Stimulated activated naive B cell treated with anti-CD40 and anti-IgM and Interleukin-4, amounts not matched to agents 10 μg/mL and 1 μg/mL and 100 μg/mL, for 72 hours (primary cell): Measurements from ENCODE around the gene MT1A.
A peak's percentile ranks its signal among the peaks of the same experiment; 100 is the strongest.

Source experiments
- ATAC-seq, 2 donors: fragments of 150-1000 bp; cut with Tn5 transposase; replicated peaks; 2 replicates each; pipeline ENCODE4 v1.10.0; 2021; ENCODE audit warnings: moderate library complexity in 1 of 2
- DNase-seq: peaks from one replicate; pipeline ENCODE4 v3.0.0; 2021
- H3K27ac Mint-ChIP-seq: one replicate; pipeline ENCODE4 v1.8.0; 2022; ENCODE audit warnings: mild to moderate bottlenecking, mixed read lengths
- H3K27me3 Mint-ChIP-seq, 2 donors: one replicate each; pipeline ENCODE4 v1.8.0; 2022; ENCODE audit warnings: mixed read lengths in 2 of 2
- H3K36me3 Mint-ChIP-seq, 2 donors: one replicate each; pipeline ENCODE4 v1.8.0; 2022; ENCODE audit warnings: mixed read lengths in 2 of 2, mild to moderate bottlenecking in 1 of 2
- H3K4me1 Mint-ChIP-seq, 2 donors: one replicate each; pipeline ENCODE4 v1.8.0; 2022; ENCODE audit warnings: mixed read lengths in 2 of 2, mild to moderate bottlenecking in 1 of 2
- H3K4me3 Mint-ChIP-seq, 2 donors: one replicate each; pipeline ENCODE4 v1.8.0; 2022; ENCODE audit warnings: mild to moderate bottlenecking in 2 of 2, mixed read lengths in 2 of 2, moderate library complexity in 1 of 2
- H3K9me3 Mint-ChIP-seq, 2 donors: one replicate each; pipeline ENCODE4 v1.8.0; 2022; ENCODE audit warnings: mixed read lengths in 2 of 2, mild to moderate bottlenecking in 1 of 2

Gene MT1A

GRCh38 chr16:56637814-56638750 is at the start of gene MT1A:
TSS of gene MT1A (plus strand) at chr16:56638666. CDS start at chr16:56638739, 73 bp downstream.
- no peaks in the 10 kb centered on the region for H3K36me3 Mint-ChIP-seq
- DNase-seq, result no peak
- ATAC-seq, result peak in 1 of 2 donors; percentile 25
- H3K27ac Mint-ChIP-seq, result peak within 1 kb of the TSS; percentile 37
- H3K9me3 Mint-ChIP-seq, result no peaks in the 10 kb centered on the region
- peaks cover 19 to 29% of the 10 kb centered on the region in 2 donors for H3K4me1 Mint-ChIP-seq
- peak within 1 kb of the TSS; percentile 65 to 66 for H3K4me3 Mint-ChIP-seq
- H3K27me3 Mint-ChIP-seq, result peaks cover 79 to 89% of the 10 kb centered on the region in 2 donors

GRCh38 chr16:56588781-56589140 is 49.7 kb upstream of the MT1A start:
- Mint-ChIP-seq H3K36me3 (no peaks in the 10 kb centered on the region), H3K27me3 (peaks cover 72 to 73% of the 10 kb centered on the region in 2 donors), H3K27ac (no peak overlapping the region)

GRCh38 chr16:56589141-56590039 is 49.1 kb upstream of the MT1A start, which contains the start of gene MT3:
TSS of gene MT3 (plus strand) at chr16:56589528. CDS start at chr16:56589591, 63 bp downstream.
- Mint-ChIP-seq H3K4me1 (peaks cover 8 to 17% of the 10 kb centered on the region in 2 donors), H3K4me3 (peak within 1 kb of the TSS; percentile 73 to 78), H3K9me3 (no peaks in the 10 kb centered on the region), H3K27me3 (peaks cover 66 to 67% of the 10 kb centered on the region in 2 donors), H3K36me3 (no peaks in the 10 kb centered on the region), H3K27ac (peak within 1 kb of the TSS; percentile 38)
- DNase-seq (no peak), ATAC-seq (peak; percentile 42 to 51)

More at GRCh38 chr16:56588781-56589140, 49.7 kb upstream of the MT1A start:
- DNase-seq (no peak), ATAC-seq (no peak)
- Mint-ChIP-seq H3K9me3 (no peaks in the 10 kb centered on the region), H3K4me1 (peaks cover 8 to 17% of the 10 kb centered on the region in 2 donors), H3K4me3 (peak overlapping the region; percentile 73 to 78)

- Mint-ChIP-seq H3K4me3 (no peak overlapping the region), H3K27ac (no peak overlapping the region), H3K4me1 (peaks cover 8 to 17% of the 10 kb centered on the region in 2 donors), H3K27me3 (peaks cover 53 to 56% of the 10 kb centered on the region in 2 donors), H3K36me3 (no peaks in the 10 kb centered on the region), H3K9me3 (no peaks in the 10 kb centered on the region)
- DNase-seq (no peak), ATAC-seq (no peak)
These were observed 46.9 kb upstream of the MT1A start for GRCh38 chr16:56591377-56592060.

GRCh38 chr16:56593573-56594291 is 44.7 kb upstream of the MT1A start:
- no peak for ATAC-seq
- Mint-ChIP-seq H3K4me1 (peaks cover 7 to 14% of the 10 kb centered on the region in 2 donors), H3K4me3 (no peak overlapping the region), H3K27me3 (peaks cover 40 to 41% of the 10 kb centered on the region in 2 donors), H3K27ac (no peak overlapping the region), H3K36me3 (no peaks in the 10 kb centered on the region), H3K9me3 (no peaks in the 10 kb centered on the region)
- DNase-seq, result no peak

- H3K9me3 Mint-ChIP-seq, result no peaks in the 10 kb centered on the region
- H3K27me3 Mint-ChIP-seq, result peaks cover 36% of the 10 kb centered on the region in 2 donors
- H3K4me1 Mint-ChIP-seq, result peaks cover 5 to 9% of the 10 kb centered on the region in 2 donors
- H3K4me3 Mint-ChIP-seq, result no peak overlapping the region
- no peaks in the 10 kb centered on the region for H3K36me3 Mint-ChIP-seq
- no peak for ATAC-seq
- H3K27ac Mint-ChIP-seq, result no peak overlapping the region
- no peak for DNase-seq
These were observed 44.2 kb upstream of the MT1A start for GRCh38 chr16:56594292-56594619.

- Mint-ChIP-seq H3K36me3 (no peaks in the 10 kb centered on the region), H3K4me3 (no peak overlapping the region), H3K4me1 (peaks cover 2 to 7% of the 10 kb centered on the region in 2 donors), H3K27me3 (peaks cover 20% of the 10 kb centered on the region in 2 donors), H3K9me3 (no peaks in the 10 kb centered on the region), H3K27ac (no peak overlapping the region)
- DNase-seq (no peak), ATAC-seq (peak; percentile 66 to 67)
These were observed 38.0 kb upstream of the MT1A start for GRCh38 chr16:56600398-56600999.

- Mint-ChIP-seq H3K27me3 (peaks cover 20% of the 10 kb centered on the region in 2 donors), H3K9me3 (no peaks in the 10 kb centered on the region), H3K36me3 (no peaks in the 10 kb centered on the region), H3K4me1 (peaks cover 2 to 7% of the 10 kb centered on the region in 2 donors), H3K27ac (no peak overlapping the region), H3K4me3 (no peak overlapping the region)
- no peak for ATAC-seq
- no peak for DNase-seq
These were observed 37.1 kb upstream of the MT1A start for GRCh38 chr16:56601325-56601724.

- no peak for DNase-seq
- H3K4me3 Mint-ChIP-seq, result no peak overlapping the region
- H3K36me3 Mint-ChIP-seq, result no peaks in the 10 kb centered on the region
- H3K27ac Mint-ChIP-seq, result no peak overlapping the region
- H3K27me3 Mint-ChIP-seq, result peaks cover 14 to 20% of the 10 kb centered on the region in 2 donors
- ATAC-seq, result no peak
- peaks cover 8 to 26% of the 10 kb centered on the region in 2 donors for H3K4me1 Mint-ChIP-seq
- no peaks in the 10 kb centered on the region for H3K9me3 Mint-ChIP-seq
These were observed 34.9 kb upstream of the MT1A start for GRCh38 chr16:56603589-56603988.

- Mint-ChIP-seq H3K27ac (no peak overlapping the region), H3K4me1 (peaks cover 17 to 39% of the 10 kb centered on the region in 2 donors), H3K36me3 (no peaks in the 10 kb centered on the region), H3K4me3 (no peak overlapping the region), H3K9me3 (no peaks in the 10 kb centered on the region), H3K27me3 (peaks cover 14 to 20% of the 10 kb centered on the region in 2 donors)
- ATAC-seq, result no peak
- DNase-seq, result no peak
These were observed 33.5 kb upstream of the MT1A start for GRCh38 chr16:56604966-56605365.

- H3K4me3 Mint-ChIP-seq, result no peak overlapping the region
- ATAC-seq, result no peak
- no peak overlapping the region for H3K27ac Mint-ChIP-seq
- no peak for DNase-seq
- no peaks in the 10 kb centered on the region for H3K9me3 Mint-ChIP-seq
- H3K36me3 Mint-ChIP-seq, result no peaks in the 10 kb centered on the region
- peaks cover 9 to 16% of the 10 kb centered on the region in 2 donors for H3K27me3 Mint-ChIP-seq
- peaks cover 21 to 40% of the 10 kb centered on the region in 2 donors for H3K4me1 Mint-ChIP-seq
These were observed 33.0 kb upstream of the MT1A start for GRCh38 chr16:56605475-56605874.

- ATAC-seq (no peak), DNase-seq (no peak)
- Mint-ChIP-seq H3K4me1 (peaks cover 24 to 44% of the 10 kb centered on the region in 2 donors), H3K4me3 (no peak overlapping the region), H3K27me3 (peaks cover 3 to 10% of the 10 kb centered on the region in 2 donors), H3K36me3 (no peaks in the 10 kb centered on the region), H3K9me3 (no peaks in the 10 kb centered on the region), H3K27ac (no peak overlapping the region)
These were observed 32.4 kb upstream of the MT1A start for GRCh38 chr16:56606071-56606475.

GRCh38 chr16:56606476-56607108 is 31.9 kb upstream of the MT1A start:
- H3K4me1 Mint-ChIP-seq, result peaks cover 28 to 48% of the 10 kb centered on the region in 2 donors
- peaks cover 0 to 6% of the 10 kb centered on the region in 2 donors for H3K27me3 Mint-ChIP-seq
- DNase-seq (no peak), ATAC-seq (no peak)
- H3K9me3 Mint-ChIP-seq, result no peaks in the 10 kb centered on the region
- no peaks in the 10 kb centered on the region for H3K36me3 Mint-ChIP-seq
- no peak overlapping the region for H3K27ac Mint-ChIP-seq
- no peak overlapping the region for H3K4me3 Mint-ChIP-seq
